ENCODE data around the gene INSC.
"Not testable (repeated sequence)": the region's sequence is repeated elsewhere in the genome, so short reads cannot be mapped to it uniquely, and the experiment has no call there.

Gene INSC, protein sequence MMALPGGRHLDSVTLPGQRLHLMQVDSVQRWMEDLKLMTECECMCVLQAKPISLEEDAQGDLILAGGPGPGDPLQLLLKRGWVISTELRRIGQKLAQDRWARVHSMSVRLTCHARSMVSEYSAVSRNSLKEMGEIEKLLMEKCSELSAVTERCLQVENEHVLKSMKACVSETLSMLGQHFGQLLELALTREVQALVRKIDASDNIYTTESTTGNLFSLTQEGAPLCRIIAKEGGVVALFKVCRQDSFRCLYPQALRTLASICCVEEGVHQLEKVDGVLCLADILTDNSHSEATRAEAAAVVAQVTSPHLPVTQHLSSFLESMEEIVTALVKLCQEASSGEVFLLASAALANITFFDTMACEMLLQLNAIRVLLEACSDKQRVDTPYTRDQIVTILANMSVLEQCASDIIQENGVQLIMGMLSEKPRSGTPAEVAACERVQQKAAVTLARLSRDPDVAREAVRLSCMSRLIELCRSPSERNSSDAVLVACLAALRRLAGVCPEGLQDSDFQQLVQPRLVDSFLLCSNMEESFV
- 0.09 to 0.48 reads per million in 2 experiments for total RNA-seq

DNA sequence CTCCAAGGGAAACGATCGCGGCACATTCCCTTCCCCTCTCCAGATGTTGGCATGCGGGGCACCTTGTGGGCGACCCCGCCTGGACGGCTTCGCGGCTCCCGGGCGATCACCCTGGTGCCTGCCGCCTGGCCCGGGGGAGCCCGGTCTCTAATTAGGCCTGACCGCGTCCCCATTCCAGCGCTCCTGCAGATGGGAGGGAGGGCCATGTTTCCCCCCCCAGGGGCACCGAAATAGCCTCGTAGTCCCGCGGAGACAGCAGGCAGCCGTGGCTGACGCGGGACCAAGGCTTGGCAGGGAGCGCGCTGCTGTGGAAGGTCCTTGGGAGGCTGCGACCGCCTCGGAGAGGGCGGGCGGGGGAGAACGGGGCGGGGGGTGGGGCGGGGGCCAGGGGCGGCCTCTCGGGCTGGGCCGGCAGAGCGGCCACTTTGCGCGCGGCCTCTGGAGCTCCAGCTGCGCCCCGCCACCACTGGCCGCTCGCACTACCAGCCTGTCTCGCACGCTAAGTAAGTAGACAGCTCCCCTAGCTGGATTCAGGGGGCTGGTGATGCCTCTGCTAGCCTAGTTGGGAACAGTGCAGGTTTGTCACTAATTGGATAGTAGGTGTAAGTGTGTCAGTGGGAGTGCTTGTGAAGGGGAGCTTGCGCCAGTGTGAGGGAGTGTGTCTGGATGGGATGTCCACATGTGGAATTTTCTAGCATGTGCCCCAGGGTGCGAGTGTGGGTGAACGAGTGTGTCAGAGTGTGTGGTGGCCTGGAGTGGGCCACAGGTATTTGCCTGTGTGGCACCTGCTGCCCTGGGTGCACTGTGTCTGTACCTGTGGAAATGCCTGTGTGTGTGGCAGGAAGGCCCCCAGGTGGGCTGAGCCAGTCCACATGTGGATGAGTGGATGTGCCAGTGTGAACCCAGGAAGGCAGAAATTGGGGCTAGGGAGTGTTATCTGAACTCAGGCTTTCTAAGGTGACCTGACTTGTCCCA lies at the start of gene INSC:
INSC (plus strand) TSS at position 423 of the 975 bp plus-strand sequence. CDS start 34,252 bp downstream, outside the sequence.
- no peak for DNase-seq (ENCODE audit: low read depth)

DNA sequence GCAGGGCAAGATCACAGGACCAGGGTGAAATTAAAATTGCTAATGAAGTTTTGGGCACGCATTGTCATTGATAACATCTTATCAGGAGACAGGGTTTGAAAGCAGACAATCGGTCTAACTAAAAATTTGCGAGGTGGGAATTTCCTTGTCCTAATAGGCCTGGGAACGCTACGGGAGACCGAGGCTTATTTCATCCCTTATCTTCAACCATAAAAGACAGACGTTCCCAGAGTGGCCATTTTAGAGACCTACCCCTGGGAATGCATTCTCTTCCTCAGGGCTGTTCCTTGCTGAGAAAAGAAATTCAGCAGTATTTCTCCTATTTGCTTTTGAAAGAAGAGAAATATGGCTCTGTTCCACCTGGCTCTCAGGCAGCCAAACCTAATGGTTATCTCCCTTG lies 45.0 kb upstream of the INSC start:
- not testable (repeated sequence) for DNase-seq (ENCODE audit: low read depth)

DNA sequence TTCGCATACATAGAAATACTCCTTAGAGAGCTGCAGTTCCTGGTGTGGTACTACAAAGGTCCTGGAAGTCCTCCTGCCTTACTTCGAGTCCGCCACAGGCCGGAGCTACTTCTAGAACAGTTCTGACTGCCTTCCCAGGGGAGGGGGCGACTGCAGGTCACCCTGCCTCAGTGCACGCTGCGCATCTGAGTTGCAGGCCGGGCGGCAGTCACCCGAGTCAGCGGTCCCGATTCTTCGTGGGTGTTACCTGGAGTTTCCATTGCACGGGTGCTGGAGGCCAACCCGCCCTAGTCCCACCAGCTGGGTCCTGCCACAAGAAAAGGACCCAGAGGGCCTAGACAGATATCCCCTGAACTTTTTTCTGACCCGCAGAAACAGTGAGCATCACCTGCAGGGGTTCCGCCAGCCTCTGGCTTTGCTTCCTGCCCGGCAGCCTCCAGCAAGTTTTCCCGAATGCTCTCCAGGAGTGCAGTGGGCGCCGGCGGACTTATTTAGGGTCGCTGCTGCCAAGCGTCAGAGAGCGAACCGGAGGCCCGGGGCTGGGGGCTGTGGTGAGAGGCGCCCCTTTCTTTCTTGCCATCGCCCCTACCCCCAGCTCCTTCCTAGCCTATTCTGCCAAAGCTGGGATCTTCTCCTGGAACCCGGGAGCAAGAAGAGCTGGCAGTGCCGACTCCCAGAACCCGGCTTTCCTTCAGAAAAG lies 43.0 kb upstream of the INSC start:
- no peak for DNase-seq (ENCODE audit: low read depth)

DNA sequence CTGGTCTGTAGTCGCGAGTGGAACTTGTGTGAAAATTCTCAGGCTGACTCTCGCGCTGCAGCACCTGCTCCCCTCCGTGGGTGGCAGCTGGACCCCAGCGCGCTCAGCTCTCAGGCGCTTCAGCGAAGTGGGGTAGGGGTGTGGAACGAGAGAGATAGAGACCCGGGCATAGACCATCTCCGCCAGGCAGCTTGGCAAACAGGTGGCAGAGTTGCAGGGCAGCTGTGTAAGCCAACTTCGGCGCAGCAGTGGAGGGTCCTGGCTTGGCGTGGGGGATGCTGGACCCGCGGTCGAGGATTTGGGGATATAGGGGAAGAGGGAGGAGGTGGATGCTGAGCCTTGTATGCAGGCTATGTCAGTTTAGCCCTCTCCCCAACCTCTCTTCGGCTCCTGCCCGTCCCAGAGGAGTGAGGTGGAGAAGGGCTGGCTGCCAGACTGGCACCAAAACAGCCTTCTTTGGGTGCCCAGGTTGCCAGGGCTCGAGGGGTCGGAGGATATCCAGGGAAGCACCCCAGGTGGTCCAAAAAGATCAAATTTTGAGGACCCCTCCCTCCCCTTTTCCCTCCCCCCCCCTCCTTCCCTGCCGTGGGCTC lies 42.1 kb upstream of the INSC start:
- DNase-seq (ENCODE audit: low read depth), result no peak

DNA sequence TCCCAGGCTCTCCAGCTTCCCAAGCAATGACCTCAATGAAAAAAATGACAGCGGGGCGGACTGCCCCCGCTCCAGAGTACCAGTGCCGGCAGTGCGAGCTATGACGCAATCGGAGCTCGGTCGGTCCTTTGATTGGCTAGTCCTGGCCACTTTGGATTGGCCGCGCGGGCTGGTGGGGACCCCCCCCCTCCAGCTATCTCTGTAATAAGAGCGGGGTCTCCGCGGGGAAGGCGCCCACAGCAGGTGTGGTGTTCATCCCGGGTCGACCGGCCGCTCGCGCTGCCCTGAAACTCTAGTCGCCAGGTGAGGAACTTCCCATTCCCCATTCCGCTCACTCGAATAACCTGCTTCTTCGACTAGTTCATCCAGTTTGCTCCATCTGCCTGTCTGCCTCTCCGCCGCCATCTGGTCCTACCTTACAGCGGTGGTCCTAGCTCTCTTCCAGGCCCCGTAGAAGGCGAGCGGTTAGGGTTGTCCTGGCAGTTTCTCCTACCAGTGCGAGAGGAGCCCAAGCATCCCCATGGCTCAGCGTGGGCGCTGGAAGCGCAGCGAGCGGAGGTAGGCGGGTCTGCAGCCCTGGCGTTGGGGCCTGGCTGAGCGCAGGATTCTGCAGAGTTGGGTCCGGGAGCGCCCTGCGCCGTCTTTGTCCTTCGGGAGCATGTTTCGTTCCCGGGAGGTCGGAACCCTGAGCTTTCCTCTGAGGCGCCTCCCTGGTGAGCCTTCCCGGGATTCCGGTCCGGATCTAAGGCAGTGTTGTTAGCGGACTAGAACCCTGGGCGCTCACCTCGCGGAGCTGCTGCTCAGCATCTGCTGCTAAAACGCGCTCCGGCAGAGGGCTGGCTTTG lies 41.1 kb upstream of the INSC start, which contains the start of gene CALCB:
CALCB (plus strand) TSS at position 233 of the 845 bp plus-strand sequence. CDS start 1,126 bp downstream, outside the sequence.
- DNase-seq (ENCODE audit: low read depth), result no peak

DNA sequence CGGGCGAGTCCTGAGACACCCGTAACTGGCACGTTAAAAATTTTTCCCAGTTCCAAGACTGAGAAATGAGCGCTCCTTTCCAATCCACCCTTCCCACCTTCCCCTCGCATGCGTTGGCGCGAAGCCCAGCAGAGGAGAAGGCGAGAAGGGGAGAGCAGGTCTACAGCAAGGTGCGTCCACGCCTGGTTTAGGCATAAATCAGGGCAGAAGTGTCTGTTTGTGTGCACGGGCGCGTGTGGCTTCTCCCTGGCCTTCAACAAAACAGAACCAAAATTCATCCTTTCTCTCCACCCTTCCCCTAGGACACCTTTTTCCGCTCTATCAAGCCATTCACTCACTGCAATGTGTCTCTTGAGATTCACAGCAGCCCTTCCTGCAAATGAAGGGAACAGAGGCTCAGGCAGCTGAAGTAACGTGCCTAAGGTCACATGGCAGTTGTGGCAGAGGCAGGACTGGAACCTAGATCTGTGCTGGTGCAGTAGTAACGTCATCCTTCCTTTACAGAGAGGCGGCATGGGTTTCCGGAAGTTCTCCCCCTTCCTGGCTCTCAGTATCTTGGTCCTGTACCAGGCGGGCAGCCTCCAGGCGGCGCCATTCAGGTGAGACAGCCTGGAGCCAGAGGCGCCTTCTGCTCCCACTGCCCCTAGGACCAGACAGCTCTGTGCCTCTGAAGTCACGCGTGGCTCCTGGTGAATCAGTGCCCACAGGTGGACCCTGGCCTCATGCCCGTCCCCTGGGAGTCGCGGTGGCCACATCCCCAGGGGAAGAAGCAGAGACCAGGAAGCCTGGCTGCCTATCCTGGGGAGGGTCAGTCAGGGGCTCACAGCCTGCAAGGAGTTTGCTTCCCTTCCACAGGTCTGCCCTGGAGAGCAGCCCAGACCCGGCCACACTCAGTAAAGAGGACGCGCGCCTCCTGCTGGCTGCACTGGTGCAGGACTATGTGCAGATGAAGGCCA lies 40.2 kb upstream of the INSC start:
- DNase-seq (ENCODE audit: low read depth), result peak; percentile 67

DNA sequence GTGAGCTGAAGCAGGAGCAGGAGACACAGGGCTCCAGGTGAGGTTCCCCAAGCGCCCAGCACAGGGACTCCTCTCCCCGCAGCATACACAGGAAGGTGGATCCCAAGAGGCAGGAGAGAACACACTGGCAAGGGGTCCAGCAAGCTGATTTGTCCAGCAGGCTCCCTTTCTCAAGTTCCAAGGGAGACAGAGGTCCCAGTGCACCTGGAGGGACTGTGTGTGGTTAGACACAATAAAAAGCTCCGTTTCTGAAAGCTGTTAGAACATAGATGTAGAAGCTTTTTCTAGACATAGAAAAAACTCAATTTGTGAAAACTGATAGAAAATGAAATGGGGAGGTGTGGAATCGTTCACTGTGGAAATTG lies 39.6 kb upstream of the INSC start:
- no peak for DNase-seq (ENCODE audit: low read depth)

DNA sequence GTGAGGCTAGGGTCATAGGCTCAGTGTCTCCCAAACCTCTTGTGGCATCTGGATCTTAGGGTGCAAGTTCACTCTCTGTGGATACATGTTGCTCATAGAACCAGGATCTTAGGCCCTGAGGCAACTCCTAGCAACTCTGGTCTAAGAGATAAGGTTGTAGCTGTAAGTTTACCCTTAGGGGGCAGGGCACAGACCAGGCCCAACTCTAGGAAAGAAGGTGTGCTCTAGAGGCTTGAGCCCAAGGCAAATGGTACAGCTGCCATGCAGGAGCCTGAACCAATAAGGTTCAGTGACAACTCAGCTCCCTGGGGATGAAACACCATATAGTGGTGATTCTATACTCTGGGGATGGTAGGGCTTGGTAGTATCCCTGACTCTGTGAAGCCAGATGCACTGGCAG lies 23.5 kb upstream of the INSC start:
- no peak for DNase-seq (ENCODE audit: low read depth)

DNA sequence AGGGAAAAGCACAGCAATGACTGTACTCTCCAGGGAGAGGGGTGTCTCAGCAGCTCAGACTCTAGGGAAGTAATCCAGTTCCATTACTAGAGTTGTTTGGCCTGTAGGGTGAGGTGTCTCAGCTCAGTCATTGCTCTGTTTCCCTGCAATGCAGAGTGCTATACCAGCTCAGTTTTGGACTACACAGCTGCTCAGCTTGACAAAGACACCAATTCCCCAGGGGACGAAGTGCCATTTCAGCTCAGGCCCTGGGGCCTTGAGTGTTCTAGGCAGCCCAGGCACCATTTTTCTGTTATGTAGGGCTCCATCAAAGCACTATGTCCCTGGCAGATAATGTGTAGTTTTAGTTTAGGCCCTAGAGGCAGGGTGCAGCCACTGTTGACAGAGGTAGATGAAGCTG lies 23.1 kb upstream of the INSC start:
- no peak for DNase-seq (ENCODE audit: low read depth)

DNA sequence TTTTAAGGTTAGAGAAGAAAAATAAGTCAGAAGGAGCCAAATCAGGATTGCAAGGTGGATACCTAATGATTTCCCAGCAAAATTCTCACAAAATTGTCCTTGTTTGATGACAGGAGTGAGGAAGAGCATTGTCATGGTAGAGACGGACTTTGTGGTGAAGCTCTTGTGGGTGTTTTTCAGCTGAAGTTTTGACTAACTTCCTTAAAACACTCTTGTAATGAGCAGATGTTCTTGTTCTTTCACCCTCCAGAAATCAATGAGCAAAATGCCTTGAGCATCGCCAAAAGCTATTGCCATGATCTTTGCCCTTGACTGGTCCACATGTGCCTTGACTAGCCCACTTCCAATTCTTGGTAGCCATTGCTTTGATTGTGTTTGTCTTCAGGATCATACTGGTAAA lies 21.3 kb upstream of the INSC start:
- no peak for DNase-seq (ENCODE audit: low read depth)

DNA sequence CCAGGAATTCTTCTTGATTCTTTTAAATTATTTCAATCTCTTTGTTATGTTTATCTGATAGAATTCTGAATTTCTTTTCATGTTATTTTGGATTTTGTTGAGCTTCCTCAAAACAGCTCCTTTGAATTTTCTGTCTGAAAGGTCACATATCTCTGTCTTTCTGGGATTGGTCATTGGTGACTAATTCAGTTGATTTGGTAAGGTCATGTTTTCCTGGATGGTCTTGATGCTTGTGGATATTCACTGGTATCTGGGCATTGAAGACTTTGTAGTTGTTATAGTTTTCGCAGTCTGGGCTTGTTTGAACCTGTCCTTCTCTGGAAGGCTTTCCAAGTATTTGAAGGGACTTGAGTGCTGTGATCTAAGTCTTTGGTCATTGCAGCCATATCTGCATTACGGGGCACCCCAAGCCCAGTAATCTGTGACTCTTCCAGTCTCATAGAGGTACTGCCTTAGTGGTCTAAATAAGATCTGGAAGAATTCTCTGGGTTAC lies 18.9 kb upstream of the INSC start:
- no peak for DNase-seq (ENCODE audit: low read depth)

DNA sequence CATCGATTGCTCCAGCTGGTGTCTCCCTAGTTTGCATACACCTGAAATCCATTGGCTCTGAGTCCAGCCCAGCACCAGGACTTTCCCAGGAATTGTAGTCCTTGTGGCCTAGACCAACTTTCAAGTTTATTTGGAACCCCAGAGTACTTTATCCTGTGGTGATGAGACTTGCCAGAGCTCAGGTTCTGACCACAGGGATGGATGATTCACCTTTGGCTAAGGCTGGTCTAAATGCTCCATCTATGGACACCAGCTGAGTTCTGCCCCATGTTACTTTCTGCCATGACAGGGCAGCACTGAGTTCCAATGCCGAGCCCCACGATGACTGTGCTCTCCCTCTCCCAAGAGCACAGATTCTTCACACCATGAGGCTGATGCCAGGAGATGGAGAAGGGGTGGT lies 17.3 kb upstream of the INSC start:
- DNase-seq (ENCODE audit: low read depth), result no peak

DNA sequence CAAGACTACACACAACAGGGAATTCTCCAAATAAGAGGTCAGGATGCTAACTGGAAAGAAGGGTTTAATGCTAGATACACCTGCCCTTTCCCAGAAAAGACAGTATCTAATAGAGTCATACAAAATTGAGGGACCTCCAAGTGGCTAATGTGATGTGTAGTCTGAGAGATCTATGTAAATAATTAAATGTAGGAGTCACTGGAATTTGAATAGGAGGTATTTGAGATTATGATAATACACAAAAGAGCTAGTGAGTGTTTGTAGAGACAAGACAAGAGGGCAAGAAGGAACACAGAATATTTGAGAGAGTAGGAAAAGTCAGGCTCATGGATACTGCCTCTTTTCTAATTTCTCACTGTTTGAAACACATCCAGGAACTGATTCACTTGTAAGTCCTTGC lies 15.5 kb upstream of the INSC start:
- no peak for DNase-seq (ENCODE audit: low read depth)

DNA sequence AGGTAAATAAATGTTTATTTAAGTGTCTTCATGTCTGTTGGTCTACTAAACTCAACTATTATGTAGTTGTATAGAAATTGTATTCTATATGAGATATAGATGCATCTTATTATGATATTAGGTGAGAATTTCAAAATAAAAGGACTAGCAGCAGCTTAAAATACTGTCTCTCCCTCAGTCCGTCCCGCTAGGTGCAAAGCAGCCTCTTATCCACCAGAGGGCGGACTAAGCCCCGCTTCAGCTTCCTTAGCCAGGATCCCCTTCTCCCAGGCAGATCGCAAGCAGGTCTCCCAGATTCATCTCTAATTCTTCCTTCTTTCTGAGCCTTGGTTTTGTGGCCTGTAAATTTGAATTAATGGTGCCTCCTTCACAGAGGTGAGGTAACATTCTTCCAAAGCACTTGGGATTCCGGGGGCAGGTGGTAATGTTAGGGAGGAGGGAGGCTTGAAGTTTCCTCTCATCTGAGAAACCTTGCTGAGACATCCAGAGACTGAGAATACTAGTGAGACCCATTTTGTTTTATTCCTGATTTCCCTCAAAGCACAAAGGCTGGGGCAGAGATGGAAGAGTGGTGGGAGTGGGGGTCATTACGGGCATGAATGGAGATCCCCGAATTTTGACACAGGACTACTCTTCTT lies 13.5 kb upstream of the INSC start:
- peak; percentile 19 for DNase-seq (ENCODE audit: low read depth)

DNA sequence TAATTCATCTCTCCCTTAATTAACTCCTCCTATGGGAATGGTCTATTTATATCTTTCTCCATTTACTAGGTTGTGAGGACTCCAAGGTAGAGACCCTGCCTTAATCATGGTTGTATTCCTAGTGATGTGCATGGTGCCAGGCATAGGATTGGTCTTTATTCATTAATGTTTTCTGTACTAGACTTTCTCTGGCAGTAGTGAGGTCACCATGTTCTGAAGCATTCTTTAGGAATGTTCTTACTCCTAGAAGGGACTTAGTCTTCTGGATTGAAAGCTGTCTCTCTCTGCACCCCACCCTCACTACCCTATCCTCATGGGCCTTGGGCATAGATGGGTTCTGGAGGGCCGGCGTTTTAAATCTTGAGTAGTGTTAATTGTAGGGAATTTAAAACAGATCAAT lies 10.6 kb upstream of the INSC start:
- DNase-seq (ENCODE audit: low read depth), result no peak

DNA sequence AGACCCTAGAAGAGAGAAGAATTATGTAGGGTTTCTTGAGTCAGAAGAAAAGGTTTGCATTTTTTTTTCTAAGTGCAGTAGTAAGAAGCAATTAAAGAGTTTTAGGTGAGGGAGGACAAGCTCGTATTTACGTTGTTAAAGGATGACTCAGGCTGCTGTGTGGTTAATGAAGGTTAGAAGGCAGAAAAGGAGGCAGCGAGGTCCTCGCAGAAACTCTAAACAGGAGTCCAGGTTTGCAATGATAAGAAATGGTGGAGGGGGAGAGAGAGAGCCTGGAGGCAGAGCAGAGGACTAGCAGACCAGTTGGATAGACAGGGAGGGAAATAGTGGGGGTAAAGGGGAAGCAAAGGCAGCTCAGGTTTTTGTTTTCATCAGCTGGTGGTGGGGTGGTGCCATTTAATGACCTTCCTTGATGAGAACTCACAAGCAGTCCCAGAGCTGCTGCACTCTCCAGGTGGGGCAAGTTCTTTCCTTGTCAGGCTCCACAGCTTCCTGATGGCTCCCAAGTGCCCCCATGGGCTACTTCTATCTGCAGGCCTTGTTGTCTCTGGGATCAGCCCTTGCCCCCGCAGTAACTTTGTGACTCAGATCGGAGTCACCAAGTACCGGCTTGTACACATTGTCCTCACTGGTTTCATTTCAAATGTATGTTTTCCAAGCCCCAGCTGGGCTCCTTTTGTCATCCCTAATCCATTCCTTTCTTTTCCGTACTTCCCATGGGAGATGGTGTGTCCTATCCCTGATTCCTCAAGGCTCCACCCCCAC lies 8.3 kb upstream of the INSC start:
- no peak for DNase-seq (ENCODE audit: low read depth)

DNA sequence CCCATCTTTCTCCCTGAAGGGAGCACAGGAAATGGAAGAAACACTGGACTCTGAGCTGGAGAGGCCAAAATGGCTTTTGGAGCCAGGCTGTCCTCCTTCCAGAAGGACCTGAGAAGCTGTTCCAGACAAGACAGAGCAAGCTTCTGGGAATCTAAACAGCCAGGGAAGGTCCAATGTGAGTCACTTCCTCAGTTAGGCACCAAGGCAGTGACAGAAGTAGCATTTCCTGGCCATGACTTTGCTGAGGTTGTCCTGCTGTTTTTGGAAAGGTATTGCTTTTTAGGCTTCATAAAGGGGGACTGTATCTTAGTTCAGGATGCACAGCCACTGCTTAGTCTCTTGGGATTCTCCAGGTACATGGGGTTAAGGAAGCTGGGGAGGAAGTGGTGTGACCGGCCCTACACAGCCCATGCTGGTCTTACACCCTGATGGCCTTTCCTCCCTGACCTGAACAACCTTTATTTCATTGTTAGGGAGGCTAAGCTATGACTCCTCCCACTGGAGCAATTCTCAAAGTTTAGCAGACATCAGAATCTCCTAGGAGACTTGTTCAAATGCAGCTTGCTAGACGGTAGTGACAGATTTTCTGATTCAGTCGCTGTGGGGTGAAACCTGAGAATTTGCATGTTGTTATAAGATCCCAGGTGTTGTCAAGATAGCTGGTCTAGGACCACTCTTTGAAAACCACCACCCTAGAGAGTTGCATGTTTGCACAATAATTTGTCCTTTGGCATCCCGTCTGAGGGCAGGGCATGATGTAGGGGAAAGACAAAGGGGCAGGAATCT lies 6.8 kb upstream of the INSC start:
- DNase-seq (ENCODE audit: low read depth), result no peak
